SK-N-SH (cell line): ENCODE measurements around the gene ANKRD39. TPM values are rescaled to one million over a fixed set of nuclear protein-coding genes. Genes with fewer than 3 reads are reported as not detected.

Experiments
- CTCF ChIA-PET: fragments of 300-600, 350-600 bp; formaldehyde crosslinking; extraction: SDS; loops from one replicate; lab custom pipeline; 2021; lab: Yijun Ruan, JAX
- POLR2A ChIA-PET: fragments of 350-600 bp; sonication (Branson Sonifier 250); formaldehyde crosslinking; extraction: SDS; loops from one replicate; lab custom pipeline; 2020; ENCODE audit warnings: antibody characterized with exemption, inconsistent platforms; lab: Yijun Ruan, JAX
- DNase-seq: peaks from one replicate; pipeline ENCODE4 v3.0.0; 2012
- H2AFZ ChIP-seq: fragments of 200-600 bp; sonication (generic); 2 replicates; pipeline ENCODE4 v1.8.1; 2016; ENCODE audit warnings: antibody characterized with exemption, mild to moderate bottlenecking, low read depth
- H3F3A ChIP-seq: fragments of 200-600 bp; sonication (generic); replicated peaks from 2 replicates; pipeline ENCODE3; 2016; ENCODE audit warnings: antibody characterized with exemption, mild to moderate bottlenecking; ENCODE audit not compliant: insufficient read depth
- H3K27ac ChIP-seq, 2 experiments: fragments of 200-500 bp in 1 of 2; fragments of 200-600 bp in 1 of 2; sonication (Bioruptor generic) in 1 of 2; sonication (generic), shearing (Covaris generic) in 1 of 2; 2 replicates each; pipeline versions ENCODE4 v1.5.1 to v1.6.1; 2014 to 2016; ENCODE audit warnings: low read depth in 2 of 2, inconsistent platforms in 1 of 2, low read length in 1 of 2, mild to moderate bottlenecking in 1 of 2, mixed read lengths in 1 of 2
- H3K27me3 ChIP-seq: fragments of 200-600 bp; sonication (generic), shearing (Covaris generic); 2 replicates; pipeline ENCODE4 v1.6.1; 2016; ENCODE audit warnings: mixed run types; ENCODE audit not compliant: insufficient read depth
- H3K36me3 ChIP-seq, 2 experiments: fragments of 200-500 bp in 1 of 2; fragments of 200-600 bp in 1 of 2; sonication (Bioruptor generic) in 1 of 2; sonication (generic) in 1 of 2; replicated peaks in 1 of 2; 2 replicates each; pipeline versions ENCODE3 to v1.5.1; 2014 to 2016; ENCODE audit warnings: low read length in 1 of 2, mild to moderate bottlenecking in 1 of 2; ENCODE audit not compliant: insufficient read depth in 2 of 2, control insufficient read depth in 1 of 2
- H3K4me1 ChIP-seq, 2 experiments: fragments of 200-500 bp in 1 of 2; fragments of 200-600 bp in 1 of 2; sonication (Bioruptor generic) in 1 of 2; sonication (generic), shearing (Covaris generic) in 1 of 2; 2 replicates each; pipeline versions ENCODE4 v1.5.1 to v1.6.1; 2014 to 2016; ENCODE audit warnings: low read depth in 1 of 2, low read length in 1 of 2, mixed run types in 1 of 2; ENCODE audit not compliant: insufficient read depth in 2 of 2, control insufficient read depth in 1 of 2
- H3K4me2 ChIP-seq: fragments of 200-600 bp; sonication (generic), shearing (Covaris generic); 2 replicates; pipeline ENCODE4 v1.6.1; 2017; ENCODE audit warnings: mixed run types
- H3K4me3 ChIP-seq, 2 experiments: fragments of 200-500 bp in 1 of 2; fragments of 200-600 bp in 1 of 2; sonication (Bioruptor generic) in 1 of 2; sonication (generic), shearing (Covaris generic) in 1 of 2; 2 replicates each; pipeline versions ENCODE4 v1.5.1 to v1.8.1; 2014 to 2016; ENCODE audit warnings: low read depth in 2 of 2, inconsistent platforms in 1 of 2, low read length in 1 of 2, mild to moderate bottlenecking in 1 of 2, mixed read lengths in 1 of 2, moderate library complexity in 1 of 2
- H3K79me2 ChIP-seq: fragments of 200-600 bp; sonication (generic); 2 replicates; pipeline ENCODE4 v1.8.1; 2017; ENCODE audit warnings: mild to moderate bottlenecking; ENCODE audit not compliant: insufficient read depth
- H3K9ac ChIP-seq: fragments of 200-600 bp; sonication (generic); 2 replicates; pipeline ENCODE4 v1.6.1; 2017; ENCODE audit warnings: mixed run types
- H3K9me2 ChIP-seq: fragments of 200-600 bp; sonication (generic); 2 replicates; pipeline ENCODE4 v1.6.1; 2017; ENCODE audit warnings: mixed run types
- H3K9me3 ChIP-seq: fragments of 200-600 bp; sonication (generic); 2 replicates; pipeline ENCODE4 v1.6.1; 2017; ENCODE audit warnings: mixed run types, mild to moderate bottlenecking, moderate library complexity
- H4K20me1 ChIP-seq: fragments of 200-600 bp; sonication (generic); 2 replicates; pipeline ENCODE4 v1.6.1; 2017; ENCODE audit warnings: mild to moderate bottlenecking, mixed run types; ENCODE audit not compliant: insufficient read depth
- CHD2 ChIP-seq: fragments of 150-350 bp; IDR thresholded peaks from 2 replicates; pipeline ENCODE4 v1.6.1; 2018; ENCODE audit warnings: low read length; ENCODE audit not compliant: partially characterized antibody
- ELF1 ChIP-seq: IDR thresholded peaks from 2 replicates; pipeline ENCODE4 v1.4.0; 2012
- EP300 ChIP-seq, 2 experiments: IDR thresholded peaks; 2 replicates each; pipeline versions ENCODE4 v1.4.0 to v1.6.1; 2012; ENCODE audit warnings: borderline replicate concordance in 1 of 2, low read depth in 1 of 2, low read length in 1 of 2
- FOSL2 ChIP-seq: IDR thresholded peaks from 2 replicates; pipeline ENCODE4 v1.4.0; 2012; ENCODE audit warnings: low read depth, mild to moderate bottlenecking, moderate library complexity, borderline replicate concordance
- FOXM1 ChIP-seq: IDR thresholded peaks from 2 replicates; pipeline ENCODE4 v1.4.0; 2012; ENCODE audit warnings: low read depth, mild to moderate bottlenecking
- GABPA ChIP-seq: IDR thresholded peaks from 2 replicates; pipeline ENCODE4 v1.4.0; 2012; ENCODE audit warnings: low read depth, mild to moderate bottlenecking
- GATA2 ChIP-seq: sonication (generic); formaldehyde crosslinking; IDR thresholded peaks from 2 replicates; pipeline ENCODE4 v1.5.0; 2020; ENCODE audit warnings: mild to moderate bottlenecking, missing genetic modification reagents
- MEF2A ChIP-seq: IDR thresholded peaks from 2 replicates; pipeline ENCODE4 v1.4.0; 2012; ENCODE audit warnings: low read depth, borderline replicate concordance
- NFIC ChIP-seq: IDR thresholded peaks from 2 replicates; pipeline ENCODE4 v1.4.0; 2012; ENCODE audit warnings: borderline replicate concordance
- RCOR1 ChIP-seq: fragments of 150-350 bp; IDR thresholded peaks from 2 replicates; pipeline ENCODE4 v1.6.1; 2017; ENCODE audit warnings: antibody characterized with exemption, low read length
- RFX5 ChIP-seq: IDR thresholded peaks from 2 replicates; pipeline ENCODE4 v1.6.1; 2012; ENCODE audit warnings: mild to moderate bottlenecking, improper control_type of control experiment, low read length
- SMC3 ChIP-seq: IDR thresholded peaks from 2 replicates; pipeline ENCODE4 v1.6.1; 2012; ENCODE audit warnings: low read depth, low read length, improper control_type of control experiment
- TAF1 ChIP-seq: IDR thresholded peaks from 2 replicates; pipeline ENCODE4 v1.6.1; 2012; ENCODE audit warnings: low read depth, mild to moderate bottlenecking, low read length, moderate library complexity, borderline replicate concordance
- YY1 ChIP-seq: IDR thresholded peaks from 2 replicates; pipeline ENCODE4 v1.4.0; 2012; ENCODE audit warnings: low read depth, mild to moderate bottlenecking
- WGBS: methylation state at CpG from one replicate; pipeline ENCODE4 v1.1.6; 2017; ENCODE audit warnings: low lambda C conversion rate; 5-methylcytosine and 5-hydroxymethylcytosine counted together
- polyA plus RNA-seq, 3 experiments: library from polyadenylated mRNA; depleted of rRNA; stranded (reverse); fragments of >200 nt; gene quantifications; 2 replicates each; pipeline ENCODE4 v1.2.3, GENCODE V29; 2012
- TF ChIP-seq, protein P1 (sequence below): fragments of 200-600 bp; sonication (generic); IDR thresholded peaks from 2 replicates; pipeline ENCODE4 v1.6.1; 2017; ENCODE audit warnings: antibody characterized with exemption, mild to moderate bottlenecking, moderate library complexity
- TF ChIP-seq, protein P2 (sequence below): IDR thresholded peaks from 2 replicates; pipeline ENCODE4 v1.4.0; 2012; ENCODE audit warnings: low read depth, borderline replicate concordance
- TF ChIP-seq, protein P3 (sequence below): IDR thresholded peaks from 2 replicates; pipeline ENCODE4 v1.4.0; 2012; ENCODE audit warnings: low read depth, borderline replicate concordance
- TF ChIP-seq, protein P4 (sequence below): fragments of 150-350 bp; IDR thresholded peaks from 2 replicates; pipeline ENCODE4 v1.6.1; 2017; ENCODE audit warnings: antibody characterized with exemption, low read length, low read depth, borderline replicate concordance

ANKRD39 gene
- polyA plus RNA-seq, 1 of the 3 experiments (the other 2 are of a cell fraction) = 11.8 TPM

DNA sequence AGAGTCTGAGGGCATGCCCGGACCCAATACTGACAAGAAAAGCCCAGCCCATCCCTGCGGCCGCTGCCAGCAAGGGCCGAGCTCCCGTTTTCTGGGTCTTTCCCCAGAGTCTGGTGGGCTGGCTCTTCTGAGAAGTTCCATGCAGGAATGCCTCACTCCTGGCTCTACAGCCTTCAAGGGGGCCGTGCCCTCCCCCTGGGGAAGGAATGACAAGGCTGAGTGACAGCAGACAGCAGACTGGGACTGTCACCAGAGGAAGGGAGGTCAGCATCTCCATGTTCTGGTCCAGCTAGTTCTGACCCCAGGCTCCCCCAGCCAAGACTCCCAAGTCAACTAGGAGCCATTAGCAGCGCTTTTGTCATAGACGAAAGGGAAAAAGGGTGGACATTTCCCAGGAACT, 25.1 kb upstream of the ANKRD39 start:
- Histone ChIP-seq H3K9ac (no peak overlapping the region), H3F3A (no peaks in the 10 kb centered on the region), H3K4me1 (peaks cover 0 to 11% of the 10 kb centered on the region in 2 experiments; a peak in 2 of 4 replicates), H3K79me2 (no peaks in the 10 kb centered on the region), H3K27ac (no peak overlapping the region), H3K9me3 (no peaks in the 10 kb centered on the region), H3K4me3 (no peak overlapping the region), H3K36me3 (no peaks in the 10 kb centered on the region), H2AFZ (no peak overlapping the region), H3K4me2 (no peak overlapping the region), H4K20me1 (no peaks in the 10 kb centered on the region), H3K9me2 (no peaks in the 10 kb centered on the region), H3K27me3 (no peaks in the 10 kb centered on the region)
- TF ChIP-seq FOXM1 (no peak), EP300 (IDR thresholded peaks at IDR 0.05; ENCODE audit: borderline replicate concordance in 1 of 2, low read depth in 1 of 2, low read length in 1 of 2) (no peak), RCOR1 (no peak), MEF2A (no peak), YY1 (no peak), NFIC (no peak), TAF1 (no peak), CHD2 (no peak), RFX5 (no peak), FOSL2 (no peak), GABPA (no peak), ELF1 (no peak), GATA2 (no peak), SMC3 (no peak)
- TF ChIP-seq, protein P1, sequence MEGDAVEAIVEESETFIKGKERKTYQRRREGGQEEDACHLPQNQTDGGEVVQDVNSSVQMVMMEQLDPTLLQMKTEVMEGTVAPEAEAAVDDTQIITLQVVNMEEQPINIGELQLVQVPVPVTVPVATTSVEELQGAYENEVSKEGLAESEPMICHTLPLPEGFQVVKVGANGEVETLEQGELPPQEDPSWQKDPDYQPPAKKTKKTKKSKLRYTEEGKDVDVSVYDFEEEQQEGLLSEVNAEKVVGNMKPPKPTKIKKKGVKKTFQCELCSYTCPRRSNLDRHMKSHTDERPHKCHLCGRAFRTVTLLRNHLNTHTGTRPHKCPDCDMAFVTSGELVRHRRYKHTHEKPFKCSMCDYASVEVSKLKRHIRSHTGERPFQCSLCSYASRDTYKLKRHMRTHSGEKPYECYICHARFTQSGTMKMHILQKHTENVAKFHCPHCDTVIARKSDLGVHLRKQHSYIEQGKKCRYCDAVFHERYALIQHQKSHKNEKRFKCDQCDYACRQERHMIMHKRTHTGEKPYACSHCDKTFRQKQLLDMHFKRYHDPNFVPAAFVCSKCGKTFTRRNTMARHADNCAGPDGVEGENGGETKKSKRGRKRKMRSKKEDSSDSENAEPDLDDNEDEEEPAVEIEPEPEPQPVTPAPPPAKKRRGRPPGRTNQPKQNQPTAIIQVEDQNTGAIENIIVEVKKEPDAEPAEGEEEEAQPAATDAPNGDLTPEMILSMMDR = no peak
- TF ChIP-seq, protein P2, sequence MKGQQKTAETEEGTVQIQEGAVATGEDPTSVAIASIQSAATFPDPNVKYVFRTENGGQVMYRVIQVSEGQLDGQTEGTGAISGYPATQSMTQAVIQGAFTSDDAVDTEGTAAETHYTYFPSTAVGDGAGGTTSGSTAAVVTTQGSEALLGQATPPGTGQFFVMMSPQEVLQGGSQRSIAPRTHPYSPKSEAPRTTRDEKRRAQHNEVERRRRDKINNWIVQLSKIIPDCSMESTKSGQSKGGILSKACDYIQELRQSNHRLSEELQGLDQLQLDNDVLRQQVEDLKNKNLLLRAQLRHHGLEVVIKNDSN = no peak
- TF ChIP-seq, protein P3, sequence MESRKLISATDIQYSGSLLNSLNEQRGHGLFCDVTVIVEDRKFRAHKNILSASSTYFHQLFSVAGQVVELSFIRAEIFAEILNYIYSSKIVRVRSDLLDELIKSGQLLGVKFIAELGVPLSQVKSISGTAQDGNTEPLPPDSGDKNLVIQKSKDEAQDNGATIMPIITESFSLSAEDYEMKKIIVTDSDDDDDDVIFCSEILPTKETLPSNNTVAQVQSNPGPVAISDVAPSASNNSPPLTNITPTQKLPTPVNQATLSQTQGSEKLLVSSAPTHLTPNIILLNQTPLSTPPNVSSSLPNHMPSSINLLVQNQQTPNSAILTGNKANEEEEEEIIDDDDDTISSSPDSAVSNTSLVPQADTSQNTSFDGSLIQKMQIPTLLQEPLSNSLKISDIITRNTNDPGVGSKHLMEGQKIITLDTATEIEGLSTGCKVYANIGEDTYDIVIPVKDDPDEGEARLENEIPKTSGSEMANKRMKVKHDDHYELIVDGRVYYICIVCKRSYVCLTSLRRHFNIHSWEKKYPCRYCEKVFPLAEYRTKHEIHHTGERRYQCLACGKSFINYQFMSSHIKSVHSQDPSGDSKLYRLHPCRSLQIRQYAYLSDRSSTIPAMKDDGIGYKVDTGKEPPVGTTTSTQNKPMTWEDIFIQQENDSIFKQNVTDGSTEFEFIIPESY = no peak
- TF ChIP-seq, protein P4, sequence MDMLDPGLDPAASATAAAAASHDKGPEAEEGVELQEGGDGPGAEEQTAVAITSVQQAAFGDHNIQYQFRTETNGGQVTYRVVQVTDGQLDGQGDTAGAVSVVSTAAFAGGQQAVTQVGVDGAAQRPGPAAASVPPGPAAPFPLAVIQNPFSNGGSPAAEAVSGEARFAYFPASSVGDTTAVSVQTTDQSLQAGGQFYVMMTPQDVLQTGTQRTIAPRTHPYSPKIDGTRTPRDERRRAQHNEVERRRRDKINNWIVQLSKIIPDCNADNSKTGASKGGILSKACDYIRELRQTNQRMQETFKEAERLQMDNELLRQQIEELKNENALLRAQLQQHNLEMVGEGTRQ = no peak
- 97% methylated on average over 3 of the region's 8 CpGs for WGBS
- ChIA-PET POLR2A (no interaction called here), CTCF (no interaction called here)
- DNase-seq = no peak
